Stomach (tissue), 9 donors: ENCODE results near the gene RNF32. TPM values are rescaled to one million over a fixed set of nuclear protein-coding genes. Genes with fewer than 3 reads are reported as not detected.

Experiments
- DNase-seq, 2 donors: peaks; one replicate each; pipeline versions ENCODE4 v3.0.0 to v3.0.0-alpha.2; 2013 to 2019
- H3K27ac ChIP-seq, 5 donors: fragments of 200-600 bp in 4 of 5; sonication (generic) in 4 of 5; one replicate each; pipeline ENCODE4 v1.5.1; 2013 to 2019; ENCODE audit warnings: mild to moderate bottlenecking in 1 of 5, moderate library complexity in 1 of 5
- H3K27me3 ChIP-seq, 3 donors: fragments of 200-600 bp; sonication (generic); one replicate each; pipeline ENCODE4 v1.5.1; 2017 to 2019; ENCODE audit warnings: mixed run types in 1 of 3
- H3K36me3 ChIP-seq, 4 donors: fragments of 200-600 bp; sonication (generic); 1 replicate in 3 of 4; 2 replicates in 1 of 4; pipeline ENCODE4 v1.5.1; 2016 to 2019
- H3K4me1 ChIP-seq, 4 donors: fragments of 200-600 bp; sonication (generic); one replicate each; pipeline ENCODE4 v1.5.1; 2016 to 2019
- H3K4me3 ChIP-seq, 4 donors: fragments of 200-600 bp; sonication (generic) in 3 of 4; one replicate each; pipeline ENCODE4 v1.5.1; 2016 to 2019; ENCODE audit warnings: mild to moderate bottlenecking in 1 of 4
- H3K9me3 ChIP-seq, 4 donors: fragments of 200-600 bp; sonication (generic); one replicate each; pipeline ENCODE4 v1.5.1; 2016 to 2019
- CTCF ChIP-seq, 7 experiments: fragments of 450-650 bp in 4 of 7; fragments of 200-600 bp in 3 of 7; sonication (generic) in 3 of 7; IDR thresholded peaks; one replicate each; pipeline ENCODE4 v1.5.1; 2016 to 2019; ENCODE audit warnings: antibody characterized with exemption in 7 of 7, control low read depth in 2 of 7, mild to moderate bottlenecking in 1 of 7
- EP300 ChIP-seq: sonication (generic); formaldehyde crosslinking; IDR thresholded peaks from one replicate; pipeline ENCODE4 v1.6.1; 2017; ENCODE audit warnings: antibody characterized with exemption
- POLR2A ChIP-seq, 4 donors: fragments of 450-650 bp; IDR thresholded peaks; one replicate each; pipeline ENCODE4 v1.6.1; 2016; ENCODE audit warnings: antibody characterized with exemption in 4 of 4, control low read depth in 2 of 4, mild to moderate bottlenecking in 1 of 4, moderate library complexity in 1 of 4
- POLR2AphosphoS5 ChIP-seq, 3 donors: sonication (generic); formaldehyde crosslinking; IDR thresholded peaks; one replicate each; pipeline ENCODE4 v1.6.1; 2016; ENCODE audit warnings: antibody characterized with exemption in 3 of 3
- WGBS, 5 donors: extraction: QIAGEN DNeasy Blood & Tissue Kit in 3 of 5; methylation state at CpG; one replicate each; pipeline versions ENCODE4 v1.1.5 to v1.1.7; 2013 to 2018; 5-methylcytosine and 5-hydroxymethylcytosine counted together
- intact Hi-C: fragments of 100-400 bp; cut with DNase I; formaldehyde crosslinking; loops from one replicate; pipeline ENCODE4 v1.15.1; 2023; ENCODE audit warnings: low total_unique reads
- polyA plus RNA-seq, 3 donors: library from polyadenylated mRNA; stranded (reverse); fragments of 200-250 nt; gene quantifications; one replicate each; pipeline ENCODE4 v1.2.3, GENCODE V29; 2013
- total RNA-seq, 5 donors: library from RNA; depleted of rRNA; stranded (reverse); fragments of >200 nt; gene quantifications; one replicate each; pipeline versions ENCODE4 v1.1.0 to v1.2.3, GENCODE V29; 2014 to 2016
- donor health status: healthy with polysubstance abuse.
- donor health status: Bipolar disorder and iron deficiency.
- donor health status: healthy.

RNF32 gene
- total and polyA plus RNA-seq, 8 donors = 1.2 to 4.7 (median 2.4) TPM; not detected in 2

GRCh38 chr7:156607332-156608172 is 33.0 kb upstream of the RNF32 start:
- Histone ChIP-seq H3K36me3 (no peaks in the 10 kb centered on the region), H3K4me1 (peaks cover 23 to 40% (median 35%) of the 10 kb centered on the region in 4 donors), H3K27me3 (peaks cover 0 to 22% (median 7%) of the 10 kb centered on the region in 3 donors), H3K27ac (peak overlapping the region; percentile 28 to 68 (median 45)), H3K9me3 (no peaks in the 10 kb centered on the region), H3K4me3 (peak overlapping the region; percentile 50 to 53 (median 50))
- WGBS, 5 donors = 21 to 57% (median 38%) methylated on average over 48 to 84 of the region's 84 CpGs
- peak in 1 of 2 donors; percentile 41 for DNase-seq
- no peak for TF ChIP-seq POLR2AphosphoS5 (IDR thresholded peaks at IDR 0.05)
- no peak for TF ChIP-seq EP300
- no peak for TF ChIP-seq POLR2A (IDR thresholded peaks at IDR 0.05)
- no peak for TF ChIP-seq CTCF (IDR thresholded peaks at IDR 0.05)
- intact Hi-C loops = no loop called here

DNA sequence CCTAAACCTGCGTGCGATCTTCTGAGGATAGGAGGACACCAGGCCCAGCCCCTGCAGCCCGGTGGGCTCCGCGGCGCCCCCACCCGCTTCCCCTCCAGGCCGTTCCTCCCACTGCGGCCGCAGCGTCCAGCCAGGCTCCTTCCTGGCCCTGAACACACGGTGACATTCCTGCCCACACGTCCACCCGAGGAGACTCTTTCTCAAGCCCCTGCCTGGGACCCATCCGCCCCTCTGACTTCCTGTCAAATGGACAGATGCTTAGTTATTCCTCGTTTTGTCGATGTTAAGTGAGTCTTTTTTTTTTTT is 32.4 kb upstream of the RNF32 start:
- no peaks in the 10 kb centered on the region for H3K9me3 ChIP-seq
- TF ChIP-seq POLR2AphosphoS5 (IDR thresholded peaks at IDR 0.05) (no peak), CTCF (IDR thresholded peaks at IDR 0.05) (no peak), EP300 (no peak), POLR2A (IDR thresholded peaks at IDR 0.05) (no peak)
- H3K4me3 ChIP-seq = peak overlapping the region; percentile 50 to 53 (median 50)
- H3K4me1 ChIP-seq = peaks cover 23 to 40% (median 35%) of the 10 kb centered on the region in 4 donors
- peak in 1 of 2 donors; percentile 41 for DNase-seq
- H3K27ac ChIP-seq = peak overlapping the region; percentile 28 to 68 (median 45)
- H3K36me3 ChIP-seq = no peaks in the 10 kb centered on the region
- WGBS, 5 donors = 21 to 46% (median 34%) methylated on average over 17 of the region's 17 CpGs
- H3K27me3 ChIP-seq = peaks cover 0 to 22% (median 7%) of the 10 kb centered on the region in 3 donors
- intact Hi-C loops = no loop called here

DNA sequence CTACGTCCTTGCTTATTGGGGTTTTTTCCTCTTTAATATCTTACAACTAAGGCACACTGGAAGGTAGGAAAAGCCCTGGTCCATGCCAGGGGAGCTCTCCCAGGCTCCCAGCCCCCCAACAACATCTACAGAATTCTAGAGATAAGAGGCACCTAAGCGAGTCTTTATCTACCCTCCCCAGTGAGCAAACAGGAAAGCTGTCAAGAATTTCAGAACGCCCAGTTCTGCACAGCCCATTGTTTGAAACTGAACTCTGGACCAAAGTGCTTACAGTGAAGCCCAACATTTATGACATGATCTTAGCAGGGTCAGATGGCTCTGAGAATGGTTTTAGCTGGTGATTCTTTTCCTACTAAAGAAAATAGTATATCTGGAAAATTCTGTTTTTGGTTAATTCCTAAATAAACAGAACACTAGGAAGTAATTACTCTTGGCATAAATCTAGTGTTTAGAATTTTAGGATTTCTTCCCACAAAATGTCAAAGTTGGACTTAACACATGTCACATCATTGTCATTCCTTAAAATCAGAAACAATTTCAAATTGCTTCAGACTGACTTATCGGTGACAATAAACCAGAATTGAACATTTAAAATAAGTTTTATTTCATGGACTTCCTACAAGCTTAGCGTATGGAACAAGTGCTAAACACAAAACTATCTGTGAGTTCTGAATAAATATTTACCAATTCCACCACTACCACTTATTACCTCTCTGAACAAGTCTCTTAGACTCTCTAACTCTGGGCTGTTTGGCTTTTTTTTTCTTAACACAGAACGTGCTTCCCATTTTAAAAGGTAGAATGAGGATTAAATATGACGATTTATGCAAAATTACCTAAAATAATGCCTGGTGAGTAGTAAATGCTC is 31.3 kb upstream of the RNF32 start:
- WGBS, 5 donors = 24 to 52% (median 37%) methylated on average over 7 of the region's 7 CpGs
- Histone ChIP-seq H3K27me3 (peaks cover 0 to 22% (median 7%) of the 10 kb centered on the region in 3 donors), H3K4me3 (no peak overlapping the region), H3K9me3 (no peaks in the 10 kb centered on the region), H3K27ac (peak overlapping the region; percentile 22 to 68 (median 45)), H3K4me1 (peaks cover 23 to 49% (median 43%) of the 10 kb centered on the region in 4 donors), H3K36me3 (no peaks in the 10 kb centered on the region)
- intact Hi-C loops = no loop called here
- TF ChIP-seq POLR2AphosphoS5 (IDR thresholded peaks at IDR 0.05) (peak; percentile 16 to 45 (median 33)), EP300 (no peak)
- peak; percentile 51 to 72 for DNase-seq

- Histone ChIP-seq H3K9me3 (no peaks in the 10 kb centered on the region), H3K4me1 (peaks cover 23 to 51% (median 44%) of the 10 kb centered on the region in 4 donors), H3K27me3 (peaks cover 0 to 22% (median 7%) of the 10 kb centered on the region in 3 donors), H3K36me3 (no peaks in the 10 kb centered on the region), H3K4me3 (no peak overlapping the region), H3K27ac (peak overlapping the region in 4 of 5 donors; percentile 22 to 68 (median 58))
- no peak for TF ChIP-seq CTCF (IDR thresholded peaks at IDR 0.05)
- no peak for TF ChIP-seq POLR2A (IDR thresholded peaks at IDR 0.05)
- no peak for TF ChIP-seq POLR2AphosphoS5 (IDR thresholded peaks at IDR 0.05)
- no peak for TF ChIP-seq EP300
- intact Hi-C loops = no loop called here
- WGBS, 5 donors = 46 to 70% (median 53%) methylated on average over 11 of the region's 11 CpGs
- DNase-seq = no peak
These were observed 30.4 kb upstream of the RNF32 start for GRCh38 chr7:156610130-156610529.
